Measurements from ENCODE around the gene HIBADH.
"Not testable (repeated sequence)": the region's sequence is repeated elsewhere in the genome, so short reads cannot be mapped to it uniquely, and the experiment has no call there.

HIBADH gene

GRCh38 chr7:27533652-27534081 lies 129.0 kb downstream of the HIBADH start:
- no peak for DNase-seq

DNA sequence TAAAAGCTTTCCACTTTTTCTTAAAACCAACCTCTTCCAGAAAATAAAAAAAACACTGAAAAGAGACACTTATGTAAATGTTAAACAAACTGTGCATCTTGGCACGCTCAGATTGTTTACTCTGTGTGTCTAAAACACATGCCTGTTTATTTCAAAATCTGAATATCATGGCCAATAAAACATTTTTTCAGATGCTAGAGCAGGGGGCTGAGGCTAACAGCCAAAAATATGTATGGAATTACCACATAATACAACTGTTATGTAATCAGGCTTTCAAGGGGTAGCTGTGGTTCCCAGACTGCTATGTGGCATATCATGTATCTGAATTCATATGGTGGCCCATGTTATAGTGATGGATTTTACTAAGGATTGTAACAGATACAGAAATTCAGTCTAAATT lies 130.4 kb downstream of the HIBADH start:
- DNase-seq, result no peak

GRCh38 chr7:27527348-27527714 lies 135.4 kb downstream of the HIBADH start:
- no peak for DNase-seq

DNA sequence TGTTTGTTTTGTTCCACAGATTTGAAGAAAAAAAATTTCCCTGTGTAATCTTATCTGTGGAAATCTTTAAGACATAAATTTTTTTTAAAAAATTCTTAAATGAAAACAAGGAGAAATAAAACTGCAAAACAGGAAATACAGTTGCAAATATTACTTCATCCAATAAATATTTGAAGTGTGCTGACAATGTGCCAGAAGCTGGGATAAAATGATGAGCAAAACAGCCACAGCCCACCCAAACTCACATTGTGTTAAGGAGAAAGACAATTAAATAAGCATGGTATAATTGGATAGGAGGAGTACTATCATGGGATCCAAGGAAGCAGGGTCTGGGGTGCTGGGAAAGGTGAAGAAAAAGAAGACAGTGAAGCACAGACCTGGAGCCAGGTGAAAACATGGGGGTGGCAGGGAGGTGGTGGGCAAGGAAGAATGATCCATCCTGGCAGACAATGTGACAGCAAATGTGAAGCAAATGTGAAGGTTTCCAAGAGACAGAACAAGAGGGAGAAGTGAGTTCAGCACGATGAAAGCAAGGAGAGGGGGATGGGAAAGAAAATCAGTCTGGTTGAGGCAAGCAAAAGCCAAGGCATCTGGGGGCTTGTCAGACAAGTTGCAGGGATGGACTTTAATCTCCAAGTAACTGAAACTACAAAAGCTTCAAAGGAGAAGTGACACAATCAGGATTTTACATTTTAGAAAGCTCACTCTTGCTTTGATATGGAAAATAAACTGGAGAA lies 135.9 kb downstream of the HIBADH start:
- DNase-seq, result no peak

DNA sequence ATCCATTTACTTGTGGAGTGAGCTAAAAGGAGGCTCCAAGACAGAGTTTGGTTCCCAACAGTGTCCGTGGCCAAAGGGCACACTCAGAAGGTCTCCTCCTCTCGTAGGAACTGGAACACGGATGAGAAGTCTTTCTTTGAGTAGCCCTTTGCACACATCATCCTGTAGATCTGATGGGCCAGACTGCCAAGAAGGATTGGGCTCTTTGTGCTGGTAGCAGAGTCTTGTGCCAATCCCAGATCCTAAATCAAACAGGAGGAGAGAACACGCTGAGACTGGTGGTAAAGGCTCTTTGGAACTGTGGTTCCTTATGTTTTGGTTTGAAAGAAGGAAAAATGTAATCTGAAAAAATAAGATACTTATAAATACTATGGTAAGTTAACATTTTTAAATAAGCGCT lies 136.6 kb downstream of the HIBADH start:
- DNase-seq, result no peak

GRCh38 chr7:27523321-27523720 lies 139.4 kb downstream of the HIBADH start:
- no peak for DNase-seq

- no peak for DNase-seq
Observed at GRCh38 chr7:27522566-27522965, 140.1 kb downstream of the HIBADH start.

- no peak for DNase-seq
Observed at GRCh38 chr7:27520815-27521790, 141.6 kb downstream of the HIBADH start.

DNA sequence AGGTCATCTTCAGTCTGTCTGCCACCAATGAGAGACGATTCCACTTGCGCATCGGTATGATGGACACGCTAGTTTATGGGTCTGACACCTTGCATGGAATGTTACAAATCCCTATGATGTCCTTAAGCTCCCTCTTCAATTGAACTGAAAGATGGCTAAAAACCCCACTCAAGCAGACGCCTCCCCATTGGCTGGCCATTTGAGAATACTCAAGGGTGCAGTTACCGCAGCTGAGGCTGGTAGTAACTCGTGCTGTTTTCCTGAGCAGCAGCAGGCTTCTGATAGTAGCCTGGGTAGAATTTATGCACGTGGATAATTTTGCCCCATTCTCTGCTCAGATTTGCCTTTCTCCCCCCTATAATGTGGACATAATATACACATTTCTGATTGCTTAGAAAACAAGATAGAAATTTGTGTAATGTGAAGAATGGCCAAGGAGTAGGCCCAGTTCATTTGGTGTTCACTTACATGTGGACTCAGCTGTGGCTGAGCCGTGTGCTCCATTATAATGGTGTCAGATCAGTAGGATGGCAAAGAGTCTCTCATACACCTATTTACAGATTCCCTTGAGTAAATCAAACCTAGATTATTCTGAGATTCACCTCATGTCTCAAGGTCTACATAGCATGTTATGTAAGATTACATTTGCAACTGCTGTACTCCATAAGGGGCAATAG lies 142.8 kb downstream of the HIBADH start:
- DNase-seq, result no peak

DNA sequence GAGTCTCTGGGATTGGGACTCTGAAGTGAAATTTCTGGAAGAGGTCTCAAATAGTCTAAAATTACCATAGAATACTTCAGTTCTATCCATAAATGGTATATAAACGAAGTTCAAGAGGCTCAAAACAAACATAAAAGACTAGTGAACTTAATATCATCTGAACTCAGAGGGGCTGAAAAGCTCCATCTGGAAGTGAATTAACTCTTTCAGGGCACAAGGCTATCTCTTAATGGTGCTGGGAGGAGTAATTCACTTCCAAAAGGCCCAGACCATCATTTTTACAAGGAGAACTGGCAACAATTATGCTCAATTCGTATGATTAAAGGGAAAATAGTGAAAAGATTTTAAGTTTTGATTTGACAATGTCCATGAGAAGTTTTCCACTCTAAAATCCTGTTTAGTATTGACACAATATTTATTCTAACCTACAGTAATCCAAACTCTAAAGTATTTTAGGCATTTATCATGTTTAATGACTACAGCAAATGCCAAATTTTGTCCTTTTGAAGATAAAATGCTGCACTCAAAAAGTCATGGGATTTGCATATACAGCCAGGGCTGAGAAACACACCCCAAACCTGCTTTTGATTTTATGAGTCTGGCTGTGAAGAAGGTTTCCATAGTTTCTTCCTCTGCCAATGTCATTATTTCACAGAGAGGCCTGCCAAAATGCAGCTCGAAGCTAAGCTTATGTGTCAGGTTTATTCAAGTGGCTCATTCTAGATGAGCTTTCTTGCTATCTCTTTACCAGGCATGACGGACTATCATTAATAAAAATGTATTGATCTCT lies 143.9 kb downstream of the HIBADH start:
- no peak for DNase-seq

GRCh38 chr7:27516421-27516820 lies 146.3 kb downstream of the HIBADH start:
- no peak for DNase-seq

DNA sequence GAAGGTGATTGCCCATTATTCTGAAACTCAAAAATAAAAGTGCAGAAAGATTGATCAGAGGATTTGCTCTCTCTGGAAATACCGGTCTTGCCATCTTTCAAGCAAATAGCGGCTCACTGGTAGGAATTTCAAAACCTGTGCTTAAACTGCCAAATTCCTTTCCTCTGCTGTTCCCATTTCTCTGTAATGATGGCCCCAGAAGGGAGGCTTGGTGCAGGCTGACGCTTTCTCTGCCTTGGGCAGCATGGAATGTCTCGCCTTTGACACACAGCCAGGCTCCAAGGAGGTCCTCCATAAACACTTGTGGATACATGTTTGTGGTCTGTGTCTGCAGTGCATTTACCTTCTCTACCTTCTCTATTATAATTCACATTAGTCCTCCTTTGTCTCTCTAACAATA lies 146.8 kb downstream of the HIBADH start:
- DNase-seq, result no peak

DNA sequence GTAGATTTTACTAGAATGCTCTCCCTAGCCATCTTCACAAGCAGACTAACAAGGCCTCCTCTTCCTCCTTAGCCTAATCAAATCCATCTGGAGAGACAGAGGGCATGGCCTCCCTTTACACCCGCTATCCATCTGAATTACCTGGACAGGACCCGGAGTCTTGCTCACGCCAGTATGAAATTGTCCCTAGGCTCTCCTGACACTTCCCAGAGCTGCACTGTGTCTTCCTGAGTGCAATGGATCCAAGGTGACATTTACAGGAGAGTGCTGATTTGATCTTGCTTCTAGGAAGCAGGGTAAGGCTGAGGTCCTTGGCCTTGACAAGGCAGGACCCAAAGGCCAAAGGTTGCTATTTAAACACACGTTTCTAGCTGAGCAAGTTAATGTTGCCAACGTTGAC lies 147.8 kb downstream of the HIBADH start:
- DNase-seq, result no peak

- DNase-seq, result no peak
Observed at GRCh38 chr7:27513885-27514284, 148.8 kb downstream of the HIBADH start.

GRCh38 chr7:27511370-27511769 lies 151.3 kb downstream of the HIBADH start:
- not testable (repeated sequence) for DNase-seq

GRCh38 chr7:27510541-27510940 lies 152.1 kb downstream of the HIBADH start:
- DNase-seq, result no peak

- DNase-seq, result not testable (repeated sequence)
Observed at GRCh38 chr7:27501879-27502278, 160.8 kb downstream of the HIBADH start.

DNA sequence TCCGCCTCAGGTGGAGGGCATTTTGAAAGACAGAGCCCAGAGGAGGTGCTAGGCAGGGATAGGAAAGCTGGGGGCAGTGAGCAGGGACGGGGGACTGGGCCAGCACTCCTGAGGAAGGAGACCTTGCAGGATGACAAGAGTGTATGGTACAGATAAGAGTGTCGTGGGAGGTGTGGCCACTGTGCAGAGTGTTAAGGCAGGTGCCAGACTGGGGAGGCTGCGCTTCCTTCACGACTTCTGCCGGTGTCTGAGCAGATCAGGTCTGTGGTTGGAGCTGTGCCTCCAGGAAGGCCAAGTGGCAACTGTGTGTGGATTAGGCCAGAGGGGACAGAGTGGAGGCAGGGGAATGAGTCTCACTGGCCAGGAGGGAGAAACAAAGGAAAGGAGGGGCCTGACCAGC lies 161.7 kb downstream of the HIBADH start:
- no peak for DNase-seq

DNA sequence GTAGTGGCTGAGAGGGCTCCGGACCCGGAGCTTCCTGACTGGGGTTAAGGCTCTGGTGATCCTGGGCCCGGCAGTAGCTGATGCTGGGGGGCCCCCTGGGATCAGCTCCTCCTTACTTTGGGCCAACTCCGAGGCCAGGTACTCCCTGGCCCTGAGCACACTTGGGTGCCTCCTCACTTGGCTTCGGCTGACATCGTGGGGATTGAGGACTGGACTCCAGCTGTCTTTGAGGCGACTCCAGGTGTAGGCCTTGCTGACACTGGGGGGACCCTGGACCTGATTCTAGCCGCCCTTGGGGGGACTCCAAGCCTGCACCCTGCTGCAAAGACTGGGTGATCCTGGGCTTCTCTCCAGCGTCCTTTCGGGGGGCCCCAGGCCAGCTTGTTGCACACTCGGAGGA lies 170.5 kb downstream of the HIBADH start:
- DNase-seq, result no peak

- no peak for DNase-seq
Observed at GRCh38 chr7:27491534-27491933, 171.1 kb downstream of the HIBADH start.

DNA sequence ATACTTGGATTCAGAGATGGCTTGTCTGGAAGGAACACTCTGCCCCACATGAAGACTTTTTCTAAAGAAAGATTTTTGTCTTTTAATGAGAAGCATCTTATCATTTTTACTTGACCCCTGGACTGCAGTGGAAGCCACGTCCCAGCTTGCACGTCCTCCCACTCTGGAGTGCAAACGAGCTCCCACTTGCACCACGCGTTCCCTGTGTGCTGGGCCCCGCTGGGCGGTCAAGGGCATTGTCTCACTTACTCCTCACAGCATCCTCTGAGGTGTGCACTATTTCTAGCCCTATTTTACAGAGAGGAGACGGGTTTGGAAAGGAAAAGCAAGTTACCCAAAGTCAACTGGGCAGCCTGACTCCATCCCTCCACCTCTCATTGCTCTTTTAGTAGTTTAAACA lies 175.2 kb downstream of the HIBADH start:
- DNase-seq, result no peak

GRCh38 chr7:27484451-27484850 lies 178.2 kb downstream of the HIBADH start:
- DNase-seq, result no peak

- DNase-seq, result no peak
Observed at GRCh38 chr7:27482219-27482618, 180.5 kb downstream of the HIBADH start.

All from CD4-positive, alpha-beta T cell treated with Interleukin-17A for 1 hour (primary cell).